Anterior cingulate cortex (tissue), 58 donors: ENCODE measurements around the gene PELI3.
"Not testable (repeated sequence)": the region's sequence is repeated elsewhere in the genome, so short reads cannot be mapped to it uniquely, and the experiment has no call there.

Source experiments
- DNase-seq, 58 donors: peaks; one replicate each; lab custom pipeline; 2025; lab: John Stamatoyannopoulos, UW

PELI3 gene, protein sequence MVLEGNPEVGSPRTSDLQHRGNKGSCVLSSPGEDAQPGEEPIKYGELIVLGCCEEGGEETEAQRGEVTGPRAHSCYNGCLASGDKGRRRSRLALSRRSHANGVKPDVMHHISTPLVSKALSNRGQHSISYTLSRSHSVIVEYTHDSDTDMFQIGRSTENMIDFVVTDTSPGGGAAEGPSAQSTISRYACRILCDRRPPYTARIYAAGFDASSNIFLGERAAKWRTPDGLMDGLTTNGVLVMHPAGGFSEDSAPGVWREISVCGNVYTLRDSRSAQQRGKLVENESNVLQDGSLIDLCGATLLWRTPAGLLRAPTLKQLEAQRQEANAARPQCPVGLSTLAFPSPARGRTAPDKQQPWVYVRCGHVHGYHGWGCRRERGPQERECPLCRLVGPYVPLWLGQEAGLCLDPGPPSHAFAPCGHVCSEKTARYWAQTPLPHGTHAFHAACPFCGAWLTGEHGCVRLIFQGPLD

DNA sequence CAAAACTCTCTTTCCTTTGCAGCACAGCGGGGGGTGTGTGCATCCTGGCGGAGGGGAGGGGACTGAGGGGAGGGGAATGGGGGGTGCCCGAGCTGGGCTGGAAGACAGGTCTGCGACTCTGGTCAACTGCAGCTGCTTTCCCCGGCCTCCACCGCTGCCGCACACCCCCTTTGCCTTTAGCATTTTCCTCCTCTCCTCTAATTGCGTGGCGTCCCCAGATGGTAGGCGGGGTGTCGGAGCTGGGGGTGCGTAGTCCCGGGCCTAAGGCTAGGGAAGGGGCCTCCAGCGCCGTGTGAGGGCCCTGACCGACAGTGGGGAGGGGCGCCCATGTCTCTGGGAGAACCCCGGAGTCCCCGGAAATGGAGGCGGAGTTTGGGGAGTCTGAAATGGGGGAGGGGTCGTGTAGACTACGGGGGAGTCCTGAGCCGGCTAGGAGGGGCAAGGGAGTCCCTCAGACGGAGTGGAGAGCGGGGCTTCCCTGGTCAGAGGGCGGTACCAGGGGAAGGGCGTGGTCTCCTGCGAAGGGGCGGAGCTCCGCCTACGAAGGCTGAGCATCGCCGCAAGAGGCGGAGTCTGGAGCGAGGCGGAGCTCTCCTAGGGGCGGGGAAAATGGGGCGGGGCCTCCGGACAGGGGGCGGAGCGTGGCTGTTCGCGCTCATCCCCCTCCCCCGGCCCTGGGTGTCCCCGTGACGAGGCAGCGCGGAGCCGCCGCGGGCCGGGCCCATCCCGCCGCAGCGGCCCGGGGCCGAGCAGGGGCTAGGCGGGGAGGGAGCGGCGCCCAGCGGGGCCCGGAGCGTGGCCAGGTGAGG, at the start of gene PELI3:
PELI3 (plus strand) TSS at position 681 of the 809 bp plus-strand sequence. CDS start 1,224 bp downstream, outside the sequence.
- peak; percentile 31 to 96 (median 88) for DNase-seq

DNA sequence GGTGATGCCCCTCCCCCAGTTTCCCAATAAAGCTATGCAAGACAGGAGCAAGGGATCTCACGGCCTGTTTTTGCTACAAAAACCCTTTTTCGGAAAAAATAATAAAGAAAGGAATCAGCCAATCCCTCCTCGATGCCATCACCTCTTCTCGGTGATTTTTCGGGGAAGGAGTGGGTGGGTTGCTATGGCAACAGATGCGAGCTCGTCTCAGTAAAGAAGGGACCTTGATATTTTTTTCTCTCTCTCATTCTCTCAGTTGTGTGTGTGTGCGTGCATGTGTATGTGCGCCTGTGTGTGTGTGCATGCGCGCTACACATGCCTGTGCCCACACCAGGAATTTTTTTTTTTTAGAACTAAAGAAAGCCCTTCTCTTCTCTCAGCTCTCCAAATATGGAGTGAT, 49.7 kb upstream of the PELI3 start:
- peak in 40 of 58 donors; percentile 8 to 81 (median 48) for DNase-seq

DNA sequence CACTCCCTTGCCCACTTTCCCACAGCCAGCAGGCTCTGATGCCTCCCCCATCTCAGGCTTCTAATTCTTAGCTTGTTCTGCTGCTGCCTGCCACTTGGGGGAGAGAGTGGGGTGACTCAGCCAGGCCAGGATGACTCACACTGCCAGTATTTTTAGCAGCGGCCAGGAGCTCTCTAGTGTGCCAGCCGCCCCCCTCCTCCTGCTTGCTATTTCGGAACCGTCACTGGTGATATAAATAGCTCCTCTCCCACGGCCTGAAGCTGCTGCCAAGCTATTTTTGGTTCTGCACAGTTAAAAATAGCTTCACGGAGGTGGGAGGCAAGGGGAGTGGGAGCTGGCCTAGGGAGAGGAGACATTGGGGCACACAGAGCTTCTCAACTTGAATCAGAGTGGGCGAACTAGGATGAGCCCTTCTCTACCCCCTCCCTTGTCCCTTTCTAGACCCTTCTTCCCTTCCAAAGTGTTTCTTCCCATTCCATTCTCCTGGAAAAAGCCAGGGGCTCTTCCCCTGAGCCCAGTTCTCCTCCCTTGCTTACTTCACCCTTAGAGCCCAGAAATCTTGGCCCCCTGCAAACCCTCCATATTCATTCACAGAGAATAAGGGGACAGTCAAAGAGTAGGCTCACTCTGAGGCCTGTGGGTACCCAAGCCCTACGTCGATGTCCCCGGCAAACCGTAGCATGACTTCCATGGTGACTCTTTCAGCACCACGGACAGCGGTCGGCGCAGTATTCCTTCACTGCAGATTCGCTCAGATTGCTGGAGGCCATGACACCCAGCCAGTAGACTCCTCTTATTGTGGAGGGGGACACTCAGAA, 48.3 kb upstream of the PELI3 start:
- peak in 49 of 58 donors; percentile 11 to 87 (median 65) for DNase-seq

DNA sequence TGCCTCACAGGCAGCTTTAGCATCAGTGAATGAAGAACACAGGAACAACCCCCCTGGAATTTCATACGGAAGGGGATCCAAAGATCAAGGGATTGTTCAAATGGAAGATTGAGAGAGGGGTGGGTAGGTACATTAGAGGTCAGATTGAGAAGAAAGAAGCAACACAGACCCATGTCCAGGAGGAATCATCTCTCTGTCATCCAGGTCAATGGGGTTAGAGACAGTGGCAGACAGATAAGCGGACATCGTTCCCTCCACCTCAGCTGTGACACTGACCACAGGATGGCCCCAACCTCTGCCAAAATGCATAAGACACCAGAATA, 47.8 kb upstream of the PELI3 start:
- no peak for DNase-seq

DNA sequence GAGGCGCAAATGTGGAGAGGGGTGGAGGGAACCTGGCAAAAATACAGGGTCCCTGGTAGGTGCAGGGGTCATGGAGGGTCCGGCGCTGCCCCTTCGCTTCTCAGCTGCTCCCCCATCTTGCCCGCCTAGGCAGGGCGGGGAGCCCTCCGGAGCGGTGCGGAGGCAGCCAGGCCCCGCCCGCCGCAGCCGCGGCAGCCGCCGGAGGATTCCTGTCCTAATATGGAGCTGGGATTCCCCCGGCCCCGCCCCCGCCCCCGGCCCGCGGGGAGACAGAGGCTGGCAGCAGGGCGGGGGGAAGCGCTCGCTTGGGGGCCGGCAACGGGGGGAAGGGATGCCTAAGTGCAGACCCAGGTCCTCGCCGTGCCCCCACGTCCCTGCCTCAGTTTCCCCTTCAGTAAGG, 46.9 kb upstream of the PELI3 start:
- peak in 22 of 58 donors; percentile 4 to 64 (median 24) for DNase-seq

DNA sequence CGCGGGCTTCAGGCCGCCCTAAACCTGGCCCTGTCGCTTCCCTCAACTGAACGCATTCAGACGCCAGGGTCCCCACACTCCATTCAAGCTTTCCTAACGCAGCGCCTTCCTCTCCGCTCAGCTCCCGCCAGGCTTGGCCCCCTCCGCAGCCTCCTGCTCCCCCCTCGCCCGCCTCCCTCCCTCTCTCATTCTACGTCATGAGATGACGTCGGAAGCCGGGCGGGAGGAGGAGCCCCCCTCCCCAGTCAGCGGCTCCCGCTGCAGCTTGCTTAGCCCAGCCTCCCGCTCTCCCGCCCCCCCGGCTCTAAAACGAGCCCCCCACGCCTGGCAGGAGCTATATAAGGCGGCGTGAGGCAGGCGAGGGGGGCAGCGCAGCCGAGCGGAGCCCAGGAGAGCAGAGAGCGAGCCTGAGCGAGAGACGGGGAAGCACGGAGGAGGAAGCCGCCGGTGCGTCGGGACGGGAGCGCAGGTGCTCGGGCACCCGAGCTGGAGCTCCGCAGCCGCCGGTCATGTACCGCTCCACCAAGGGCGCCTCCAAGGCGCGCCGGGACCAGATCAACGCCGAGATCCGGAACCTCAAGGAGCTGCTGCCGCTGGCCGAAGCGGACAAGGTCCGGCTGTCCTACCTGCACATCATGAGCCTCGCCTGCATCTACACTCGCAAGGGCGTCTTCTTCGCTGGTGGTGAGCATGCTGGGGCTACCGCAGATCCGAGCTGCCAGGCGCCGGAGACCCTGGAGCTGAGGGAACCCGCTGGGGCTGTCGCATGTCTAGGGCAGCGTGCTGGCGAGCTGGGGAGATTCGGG, 45.8 kb upstream of the PELI3 start, which contains the start of gene NPAS4:
NPAS4 (plus strand) TSS at position 365 of the 806 bp plus-strand sequence; CDS start at position 510, 145 bp downstream.
- peak in 48 of 58 donors; percentile 7 to 82 (median 56) for DNase-seq

DNA sequence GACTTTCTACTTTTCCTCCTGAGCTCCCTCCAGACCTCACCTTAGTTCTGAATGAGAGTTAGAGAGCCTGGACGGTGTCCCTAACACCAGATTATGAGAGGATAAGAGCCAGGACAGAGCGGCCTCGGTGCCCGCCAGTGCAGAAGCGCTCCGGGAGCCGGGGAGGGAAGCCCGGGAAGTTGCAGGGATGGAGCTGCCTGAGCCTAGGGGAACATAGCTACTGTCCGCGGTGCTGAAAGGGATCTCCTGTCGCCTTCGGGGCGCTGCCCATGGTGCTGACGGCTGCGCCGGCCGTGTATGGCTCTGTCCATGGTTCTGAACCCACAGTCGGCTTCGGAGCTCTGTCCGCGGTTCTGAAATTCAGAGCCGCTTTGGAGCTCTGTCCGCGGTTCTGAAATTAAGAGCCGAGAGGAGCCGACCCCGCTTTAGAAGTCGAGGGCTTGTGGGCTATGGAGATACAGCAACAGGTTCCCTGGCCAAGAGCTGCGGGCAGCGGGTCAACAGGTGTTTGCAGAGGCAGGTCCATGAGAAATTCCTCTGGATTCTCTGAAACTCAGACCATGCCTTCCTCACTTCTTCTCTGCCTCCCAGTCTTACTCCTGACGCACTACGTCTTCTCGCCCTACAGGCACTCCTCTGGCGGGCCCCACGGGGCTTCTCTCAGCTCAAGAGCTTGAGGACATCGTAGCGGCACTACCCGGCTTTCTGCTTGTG, 45.1 kb upstream of the PELI3 start:
- peak in 54 of 58 donors; percentile 32 to 87 (median 74) for DNase-seq

DNA sequence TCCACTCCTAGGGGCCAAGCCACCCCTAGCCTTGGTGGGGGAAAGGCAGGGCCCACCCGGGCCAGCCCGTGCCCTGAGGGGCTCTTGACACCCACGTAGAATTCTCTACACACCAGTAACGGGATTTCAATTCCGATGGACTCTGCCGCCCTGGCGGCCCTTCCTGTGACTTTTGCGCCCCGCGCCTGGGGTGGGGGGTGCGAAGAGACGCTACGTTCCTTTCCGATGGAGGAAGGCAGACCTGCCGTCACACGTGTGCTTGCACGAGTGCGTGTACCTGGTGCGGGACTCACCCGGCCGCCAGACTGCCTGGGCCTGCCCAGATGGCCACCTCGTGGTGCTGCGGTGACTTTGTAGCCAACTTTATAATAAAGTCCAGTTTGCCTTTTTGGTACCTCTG, 40.4 kb upstream of the PELI3 start:
- no peak for DNase-seq

DNA sequence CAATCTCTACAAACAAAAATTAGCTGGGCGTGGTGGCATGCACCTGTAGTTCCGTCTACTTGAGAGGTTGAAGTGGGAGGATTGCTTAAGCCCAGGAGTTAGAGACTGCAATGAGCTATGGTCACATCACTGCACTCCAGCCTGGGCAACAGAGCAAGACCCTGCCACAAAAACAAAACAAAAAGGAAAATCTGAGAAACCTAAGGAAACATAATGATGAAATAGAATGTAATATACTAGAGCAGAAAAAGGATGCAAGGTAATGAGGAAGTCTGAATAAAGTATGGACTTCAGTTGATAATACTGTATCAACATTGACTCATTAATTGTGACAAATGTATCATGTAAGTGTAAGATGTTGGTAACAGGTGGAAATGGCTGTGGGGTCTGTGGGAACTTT, 37.8 kb upstream of the PELI3 start:
- DNase-seq = no peak

DNA sequence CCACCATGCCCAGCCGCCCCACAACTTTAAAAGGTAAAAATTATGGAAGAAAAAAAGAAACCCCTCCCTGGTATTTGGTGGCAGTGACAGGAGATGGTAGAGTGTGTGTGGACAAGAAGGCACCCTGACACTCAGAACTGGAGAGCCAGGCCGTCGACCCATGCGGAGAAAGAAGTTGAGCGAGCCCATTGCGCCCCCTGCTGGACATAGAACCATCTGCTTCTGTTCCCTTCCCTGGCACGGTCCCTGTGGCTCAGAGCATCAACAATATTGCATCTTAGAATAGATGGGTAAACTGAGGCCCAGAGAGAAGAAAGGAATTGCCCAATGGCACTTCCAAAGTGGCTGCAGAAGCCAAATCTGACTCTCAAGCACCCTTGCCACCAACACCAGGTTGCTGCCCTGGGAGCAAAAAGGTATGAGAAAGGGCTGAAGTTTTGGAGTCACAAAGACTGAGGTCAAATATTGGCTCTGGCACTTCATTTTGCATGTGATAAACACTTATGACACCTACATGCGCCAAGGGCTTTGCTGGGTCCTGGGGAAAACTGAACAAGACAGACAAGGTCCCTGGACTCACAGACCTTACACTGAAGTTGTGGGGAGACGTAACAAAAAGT, 36.6 kb upstream of the PELI3 start:
- DNase-seq = peak in 50 of 58 donors; percentile 2 to 89 (median 50)

DNA sequence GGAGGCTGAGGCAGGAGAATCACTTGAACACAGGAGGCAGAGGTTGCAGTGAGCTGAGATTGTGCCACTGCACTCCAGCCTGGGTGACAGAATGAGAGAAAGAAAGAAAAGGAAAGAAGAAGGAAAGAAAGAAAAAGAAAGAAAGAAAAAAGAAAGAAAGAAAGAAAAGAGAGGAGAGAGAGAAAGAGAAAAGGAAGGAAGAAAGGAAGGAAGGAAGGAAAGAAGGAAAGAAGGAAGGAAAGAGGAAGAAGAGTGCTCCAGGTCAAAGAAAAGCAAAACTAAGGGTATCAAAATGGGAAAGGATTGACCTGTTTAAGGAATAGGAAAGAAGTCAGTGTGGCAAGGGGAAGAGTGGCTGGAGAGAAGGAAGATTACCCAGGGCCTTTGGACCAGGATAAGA, 35.4 kb upstream of the PELI3 start:
- not testable (repeated sequence) for DNase-seq

DNA sequence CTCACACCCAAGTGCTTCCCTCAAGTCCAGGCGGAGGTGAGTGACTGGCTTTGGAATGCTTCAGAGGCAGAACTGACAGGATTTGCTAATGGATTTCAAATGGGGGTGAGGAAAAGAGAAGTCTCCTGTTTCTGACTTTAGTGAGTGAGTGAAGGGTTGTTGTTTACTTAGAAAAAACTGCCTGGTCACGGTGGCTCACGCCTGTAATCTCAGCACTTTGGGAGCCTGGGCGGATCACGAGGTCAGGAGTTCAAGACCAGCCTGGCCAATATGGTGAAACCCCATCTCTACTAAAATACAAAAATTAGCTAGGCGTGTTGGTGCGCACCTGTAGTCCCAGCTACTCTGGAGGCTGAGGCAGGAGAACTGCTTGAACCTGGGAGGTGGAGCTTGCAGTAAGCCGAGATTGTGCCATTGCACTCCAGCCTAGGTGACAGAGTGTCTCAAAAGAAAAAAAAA, 34.8 kb upstream of the PELI3 start:
- not testable (repeated sequence) for DNase-seq

DNA sequence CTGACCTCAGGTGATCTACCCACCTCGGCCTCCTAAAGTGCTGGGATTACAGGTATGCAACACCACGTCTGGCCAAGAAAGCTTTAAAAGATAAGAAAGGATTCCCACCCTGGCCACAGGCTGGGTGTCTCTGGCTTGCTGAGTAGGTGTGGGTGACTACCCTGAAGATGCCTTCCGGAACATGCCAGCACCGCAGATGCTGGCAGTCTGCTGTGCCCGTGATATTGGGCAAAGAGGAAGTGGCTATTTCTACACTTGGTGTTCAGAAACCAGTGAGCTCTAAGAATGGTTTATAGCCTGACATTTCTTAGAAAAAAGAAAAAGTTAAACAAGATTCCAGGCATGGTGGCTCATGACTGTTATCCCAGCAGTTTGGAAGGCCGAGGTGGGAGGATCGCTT, 34.1 kb upstream of the PELI3 start:
- DNase-seq = no peak

DNA sequence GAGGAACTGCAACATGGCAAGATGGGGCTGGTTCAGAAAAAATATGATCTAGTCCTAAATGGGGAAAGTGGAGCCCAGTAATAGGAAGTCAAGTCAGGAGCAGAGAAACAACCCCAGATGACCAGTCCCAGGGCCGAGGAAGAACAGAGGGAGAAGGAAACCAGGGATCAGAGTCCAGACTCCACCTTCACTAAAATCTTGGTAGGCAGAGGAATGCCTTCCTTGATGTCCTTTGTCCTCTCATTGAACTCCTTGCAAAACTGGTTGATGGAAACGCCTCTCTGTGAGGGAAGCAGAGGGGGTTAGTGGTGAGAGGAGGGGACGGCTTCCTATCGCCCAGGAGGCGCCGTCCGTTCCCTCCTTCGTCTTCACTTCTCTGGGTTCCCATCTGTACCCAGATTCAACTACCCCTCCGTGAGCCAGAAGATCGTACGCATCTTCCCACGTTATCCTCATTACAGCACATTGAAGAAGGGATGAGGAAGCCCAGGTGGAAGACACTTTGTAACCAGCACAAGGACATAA, 28.7 kb upstream of the PELI3 start:
- DNase-seq = no peak

DNA sequence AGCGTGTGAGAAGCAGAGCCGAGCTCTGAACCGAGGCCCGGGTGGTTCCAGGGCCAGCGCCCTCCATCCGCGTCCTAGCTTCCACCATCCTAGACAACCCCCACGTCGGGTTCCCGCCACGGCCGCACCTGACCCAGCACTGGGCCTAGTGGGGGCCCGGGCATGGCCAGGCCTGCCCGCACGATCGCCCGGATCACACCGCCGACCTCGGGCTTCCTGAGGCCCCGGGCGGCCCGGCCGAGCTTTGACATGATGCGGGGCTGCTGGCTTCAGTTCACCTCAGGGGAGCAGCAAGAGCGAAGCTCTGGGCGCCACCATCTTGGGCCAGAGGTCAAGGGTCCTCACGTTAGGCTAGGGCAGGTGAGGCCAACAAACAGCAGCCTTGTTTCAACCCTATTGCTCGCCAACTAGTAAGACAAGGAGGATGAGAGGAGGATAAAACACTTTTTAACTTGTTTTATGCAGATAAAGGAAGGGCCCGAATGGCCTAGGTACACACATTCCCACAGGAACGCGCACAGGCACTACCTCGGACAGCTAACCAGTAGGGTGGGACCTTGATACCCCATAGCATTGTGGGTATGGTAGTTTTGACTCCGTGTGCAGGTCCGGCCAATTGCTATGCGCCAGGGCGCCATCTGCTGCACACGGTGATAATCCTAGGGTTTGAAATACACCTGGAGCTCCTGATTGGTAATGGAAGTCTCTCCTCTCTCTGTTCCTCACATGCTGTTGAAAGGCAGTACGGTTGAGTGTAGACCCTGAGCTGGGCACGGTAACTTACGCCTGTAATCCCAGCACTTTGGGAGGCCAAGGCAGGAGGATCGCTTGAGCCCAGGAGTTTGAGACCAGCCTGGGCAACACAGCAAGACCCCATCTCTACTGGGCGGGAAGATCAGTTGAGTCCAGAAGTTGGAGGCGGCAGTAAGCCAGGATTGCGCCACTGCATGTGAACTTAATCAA, 27.9 kb upstream of the PELI3 start, which contains the start of gene MRPL11:
MRPL11 (minus strand) TSS at position 345 of the 963 bp plus-strand sequence; CDS start at position 251, 94 bp downstream.
- DNase-seq = peak; percentile 31 to 96 (median 86)

DNA sequence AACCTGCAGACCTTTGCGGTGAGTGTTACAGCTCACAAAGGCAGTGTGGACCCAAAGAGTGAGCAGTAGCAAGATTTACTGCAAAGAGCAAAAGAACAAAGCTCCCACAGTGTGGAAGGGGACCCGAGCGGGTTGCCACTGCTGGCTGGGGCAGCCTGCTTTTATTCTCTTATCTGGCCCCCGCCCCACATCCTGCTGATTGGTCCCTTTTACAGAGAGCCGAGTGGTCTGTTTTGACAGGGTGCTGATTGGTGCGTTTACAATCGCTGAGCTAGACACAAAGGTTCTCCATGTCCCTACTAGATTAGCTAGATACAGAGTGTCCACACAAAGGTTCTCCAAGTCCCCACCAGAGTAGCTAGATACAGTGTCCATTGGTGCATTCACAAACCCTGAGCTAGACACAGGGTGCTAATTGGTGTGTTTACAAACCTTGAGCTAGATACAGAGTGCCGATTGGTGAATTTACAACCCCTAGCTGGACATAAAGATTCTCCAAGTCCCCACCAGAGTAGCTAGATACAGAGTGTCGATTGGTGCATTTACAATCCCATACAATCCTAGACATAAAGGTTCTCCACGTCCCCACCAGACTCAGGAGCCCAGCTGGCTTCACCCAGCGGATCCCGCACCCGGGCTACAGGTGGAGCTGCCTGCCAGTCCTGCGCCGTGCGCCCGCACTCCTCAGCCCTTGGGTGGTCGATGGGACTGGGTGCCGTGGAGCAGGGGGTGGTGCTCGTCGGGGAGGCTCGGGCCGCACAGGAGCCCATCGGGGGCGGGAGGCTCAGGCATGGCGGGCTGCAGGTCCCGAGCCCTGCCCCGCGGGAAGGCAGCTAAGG, 26.4 kb upstream of the PELI3 start:
- not testable (repeated sequence) for DNase-seq
